Activated naive CD8-positive, alpha-beta T cell treated with anti-CD3 and anti-CD28 coated beads, Interleukin-2, amount 50 U/mL, for 24 hours (primary cell): ENCODE measurements around the gene TNF.

Experiments
- ATAC-seq: fragments of 150-1000 bp; cut with Tn5 transposase; one replicate; pipeline ENCODE4 v1.10.0; 2021
- DNase-seq: peaks from one replicate; pipeline ENCODE4 v3.0.0; 2021
- H3K27ac Mint-ChIP-seq: one replicate; pipeline ENCODE4 v1.8.0; 2021; ENCODE audit warnings: mild to moderate bottlenecking, mixed read lengths
- H3K27me3 Mint-ChIP-seq: one replicate; pipeline ENCODE4 v1.8.0; 2021; ENCODE audit warnings: mixed read lengths
- H3K36me3 Mint-ChIP-seq: one replicate; pipeline ENCODE4 v1.8.0; 2021; ENCODE audit warnings: low read depth, mixed read lengths
- H3K4me1 Mint-ChIP-seq: one replicate; pipeline ENCODE4 v1.8.0; 2021; ENCODE audit warnings: mixed read lengths
- H3K4me3 Mint-ChIP-seq: one replicate; pipeline ENCODE4 v1.8.0; 2021; ENCODE audit warnings: mild to moderate bottlenecking, moderate library complexity, mixed read lengths
- H3K9me3 Mint-ChIP-seq: one replicate; pipeline ENCODE4 v1.8.0; 2021; ENCODE audit warnings: mixed read lengths

TNF gene

GRCh38 chr6:31535538-31536324 is 39.6 kb upstream of the TNF start:
- Mint-ChIP-seq H3K36me3 (peaks cover 88% of the 10 kb centered on the region), H3K4me1 (peaks cover 54% of the 10 kb centered on the region), H3K4me3 (peak overlapping the region; percentile 0), H3K9me3 (no peaks in the 10 kb centered on the region), H3K27me3 (no peaks in the 10 kb centered on the region), H3K27ac (peak overlapping the region; percentile 53)
- DNase-seq (no peak), ATAC-seq (peak; percentile 11)

GRCh38 chr6:31538805-31539400 is 36.5 kb upstream of the TNF start:
- H3K9me3 Mint-ChIP-seq = no peaks in the 10 kb centered on the region
- ATAC-seq (no peak), DNase-seq (no peak)
- H3K27me3 Mint-ChIP-seq = no peaks in the 10 kb centered on the region
- H3K4me3 Mint-ChIP-seq = peak overlapping the region; percentile 81
- peaks cover 61% of the 10 kb centered on the region for H3K4me1 Mint-ChIP-seq
- peaks cover 74% of the 10 kb centered on the region for H3K36me3 Mint-ChIP-seq
- H3K27ac Mint-ChIP-seq = peak overlapping the region; percentile 94

- ATAC-seq = no peak
- Mint-ChIP-seq H3K9me3 (no peaks in the 10 kb centered on the region), H3K27me3 (no peaks in the 10 kb centered on the region), H3K36me3 (peaks cover 57% of the 10 kb centered on the region), H3K4me1 (peaks cover 59% of the 10 kb centered on the region), H3K4me3 (peak overlapping the region; percentile 81), H3K27ac (peak overlapping the region; percentile 94)
- DNase-seq = no peak
Measured at GRCh38 chr6:31540640-31541039, 34.7 kb upstream of the TNF start.

- peak overlapping the region; percentile 81 for H3K4me3 Mint-ChIP-seq
- H3K9me3 Mint-ChIP-seq = no peaks in the 10 kb centered on the region
- ATAC-seq (peak; percentile 7), DNase-seq (peak; percentile 61)
- peaks cover 52% of the 10 kb centered on the region for H3K36me3 Mint-ChIP-seq
- peak overlapping the region; percentile 94 for H3K27ac Mint-ChIP-seq
- H3K4me1 Mint-ChIP-seq = peaks cover 59% of the 10 kb centered on the region
- no peaks in the 10 kb centered on the region for H3K27me3 Mint-ChIP-seq
Measured at GRCh38 chr6:31541059-31541657, 34.2 kb upstream of the TNF start.

- H3K9me3 Mint-ChIP-seq = no peaks in the 10 kb centered on the region
- H3K36me3 Mint-ChIP-seq = peaks cover 45% of the 10 kb centered on the region
- peak within 1 kb of the TSS; percentile 94 for H3K27ac Mint-ChIP-seq
- ATAC-seq (peak; percentile 77), DNase-seq (peak; percentile 94)
- H3K27me3 Mint-ChIP-seq = no peaks in the 10 kb centered on the region
- H3K4me1 Mint-ChIP-seq = peaks cover 61% of the 10 kb centered on the region
- H3K4me3 Mint-ChIP-seq = peak within 1 kb of the TSS; percentile 81
Measured at GRCh38 chr6:31541658-31542521, 33.5 kb upstream of the TNF start, which contains the start of gene DDX39B. DDX39B (minus strand) TSS chr6:31542003; CDS start chr6:31540532, 1,471 bp downstream.

- Mint-ChIP-seq H3K9me3 (no peaks in the 10 kb centered on the region), H3K27ac (no peak overlapping the region), H3K4me3 (peak overlapping the region; percentile 81), H3K36me3 (peaks cover 34% of the 10 kb centered on the region), H3K4me1 (peaks cover 63% of the 10 kb centered on the region), H3K27me3 (no peaks in the 10 kb centered on the region)
- DNase-seq (no peak), ATAC-seq (no peak)
Measured at GRCh38 chr6:31543639-31544038, 31.7 kb upstream of the TNF start.

GRCh38 chr6:31544676-31545075 is 30.7 kb upstream of the TNF start:
- Mint-ChIP-seq H3K27ac (peak overlapping the region; percentile 10), H3K9me3 (no peaks in the 10 kb centered on the region), H3K4me3 (no peak overlapping the region), H3K4me1 (peaks cover 63% of the 10 kb centered on the region), H3K27me3 (no peaks in the 10 kb centered on the region), H3K36me3 (peaks cover 27% of the 10 kb centered on the region)
- DNase-seq = no peak
- ATAC-seq = no peak

- ATAC-seq (no peak), DNase-seq (no peak)
- Mint-ChIP-seq H3K27ac (peak overlapping the region; percentile 10), H3K4me3 (no peak overlapping the region), H3K9me3 (no peaks in the 10 kb centered on the region), H3K4me1 (peaks cover 61% of the 10 kb centered on the region), H3K36me3 (peaks cover 23% of the 10 kb centered on the region), H3K27me3 (no peaks in the 10 kb centered on the region)
Measured at GRCh38 chr6:31545291-31545690, 30.1 kb upstream of the TNF start.

GRCh38 chr6:31546339-31546957 is 28.9 kb upstream of the TNF start, which contains the start of gene ATP6V1G2:
ATP6V1G2 (minus strand) TSS chr6:31546608; CDS start chr6:31546559, 49 bp downstream.
- ATAC-seq (peak; percentile 77), DNase-seq (peak; percentile 93)
- Mint-ChIP-seq H3K4me3 (peak within 1 kb of the TSS; percentile 86), H3K9me3 (no peaks in the 10 kb centered on the region), H3K27me3 (no peaks in the 10 kb centered on the region), H3K27ac (peak within 1 kb of the TSS; percentile 89), H3K4me1 (peaks cover 62% of the 10 kb centered on the region), H3K36me3 (peaks cover 18% of the 10 kb centered on the region)

GRCh38 chr6:31546958-31547726 is 28.2 kb upstream of the TNF start, which contains the start of gene NFKBIL1:
NFKBIL1 (plus strand) TSS chr6:31547608; CDS start chr6:31547695, 87 bp downstream.
- H3K4me3 Mint-ChIP-seq = peak within 1 kb of the TSS; percentile 86
- DNase-seq = peak; percentile 95
- no peaks in the 10 kb centered on the region for H3K27me3 Mint-ChIP-seq
- no peaks in the 10 kb centered on the region for H3K9me3 Mint-ChIP-seq
- H3K4me1 Mint-ChIP-seq = peaks cover 62% of the 10 kb centered on the region
- ATAC-seq = peak; percentile 83
- H3K27ac Mint-ChIP-seq = peak within 1 kb of the TSS; percentile 89
- peaks cover 15% of the 10 kb centered on the region for H3K36me3 Mint-ChIP-seq

- peaks cover 62% of the 10 kb centered on the region for H3K4me1 Mint-ChIP-seq
- no peaks in the 10 kb centered on the region for H3K9me3 Mint-ChIP-seq
- H3K36me3 Mint-ChIP-seq = peaks cover 17% of the 10 kb centered on the region
- ATAC-seq (no peak), DNase-seq (no peak)
- H3K27ac Mint-ChIP-seq = peak overlapping the region; percentile 89
- H3K4me3 Mint-ChIP-seq = peak overlapping the region; percentile 86
- no peaks in the 10 kb centered on the region for H3K27me3 Mint-ChIP-seq
Measured at GRCh38 chr6:31547727-31548543, 27.4 kb upstream of the TNF start.

- Mint-ChIP-seq H3K4me1 (peaks cover 60% of the 10 kb centered on the region), H3K9me3 (no peaks in the 10 kb centered on the region), H3K27me3 (no peaks in the 10 kb centered on the region), H3K27ac (peak overlapping the region; percentile 29), H3K4me3 (peak overlapping the region; percentile 86), H3K36me3 (peaks cover 16% of the 10 kb centered on the region)
- DNase-seq (no peak), ATAC-seq (no peak)
Measured at GRCh38 chr6:31548544-31548873, 26.9 kb upstream of the TNF start.
